CD14-positive monocyte (primary cell): Measurements from ENCODE around the gene RNASE13. TPM values are rescaled to one million over a fixed set of nuclear protein-coding genes. Genes with fewer than 3 reads are reported as not detected.
A peak's percentile ranks its signal among the peaks of the same experiment; 100 is the strongest.

Experiments
- DNase-seq, 3 donors: peaks; one replicate each; pipeline ENCODE4 v3.0.0-alpha.2; 2011 to 2022
- H2AFZ ChIP-seq: 2 replicates; pipeline ENCODE4 v1.6.0; 2012; ENCODE audit warnings: mild to moderate bottlenecking, low read depth, low read length, inconsistent platforms; ENCODE audit not compliant: insufficient read depth, poor library complexity, severe bottlenecking
- H3K27ac ChIP-seq, 2 donors: 1 replicate in 1 of 2; 2 replicates in 1 of 2; pipeline ENCODE4 v1.5.1; 2012 to 2013; ENCODE audit warnings: low read length in 2 of 2, control low read depth in 1 of 2, inconsistent platforms in 1 of 2, low read depth in 1 of 2, mild to moderate bottlenecking in 1 of 2
- H3K27me3 ChIP-seq, 2 donors: one replicate each; pipeline versions ENCODE4 v1.6.0 to v1.6.1; 2011 to 2013; ENCODE audit warnings: low read length in 2 of 2; ENCODE audit not compliant: control insufficient read depth in 2 of 2, insufficient read depth in 2 of 2
- H3K36me3 ChIP-seq, 2 donors: replicated peaks in 1 of 2; 1 replicate in 1 of 2; 2 replicates in 1 of 2; pipeline versions ENCODE4 v1.5.1 to v1.6.1; 2012 to 2013; ENCODE audit warnings: low read length in 2 of 2, control low read depth in 1 of 2, inconsistent platforms in 1 of 2, mild to moderate bottlenecking in 1 of 2; ENCODE audit not compliant: insufficient read depth in 2 of 2, control insufficient read depth in 1 of 2
- H3K4me1 ChIP-seq, 2 donors: 1 replicate in 1 of 2; 2 replicates in 1 of 2; pipeline versions ENCODE4 v1.5.1 to v1.6.1; 2012 to 2013; ENCODE audit warnings: low read length in 2 of 2, control low read depth in 1 of 2, inconsistent platforms in 1 of 2, mild to moderate bottlenecking in 1 of 2, moderate library complexity in 1 of 2; ENCODE audit not compliant: insufficient read depth in 2 of 2, control insufficient read depth in 1 of 2
- H3K4me2 ChIP-seq: replicated peaks from 2 replicates; pipeline ENCODE3; 2012; ENCODE audit warnings: low read length, moderate library complexity, mild to moderate bottlenecking; ENCODE audit not compliant: poor library complexity, severe bottlenecking; ENCODE audit errors: extremely low read depth
- H3K4me3 ChIP-seq, 3 experiments: fragments of 200-600 bp in 1 of 3; sonication (generic) in 1 of 3; replicated peaks in 1 of 3; 1 replicate in 2 of 3; 2 replicates in 1 of 3; pipeline ENCODE4 v1.5.1; 2011 to 2013; ENCODE audit warnings: low read length in 3 of 3, mild to moderate bottlenecking in 3 of 3, control low read depth in 2 of 3, low read depth in 2 of 3, inconsistent platforms in 1 of 3, moderate library complexity in 1 of 3
- H3K79me2 ChIP-seq: 2 replicates; pipeline ENCODE4 v1.6.0; 2012; ENCODE audit warnings: mild to moderate bottlenecking, control low read depth, inconsistent platforms, low read length, moderate library complexity; ENCODE audit not compliant: insufficient read depth
- H3K9ac ChIP-seq: 2 replicates; pipeline ENCODE4 v1.6.0; 2017; ENCODE audit warnings: low read length, mild to moderate bottlenecking; ENCODE audit not compliant: insufficient read depth, poor library complexity, severe bottlenecking
- H3K9me3 ChIP-seq, 2 donors: replicated peaks in 1 of 2; 1 replicate in 1 of 2; 2 replicates in 1 of 2; pipeline versions ENCODE4 v1.5.1 to v1.6.1; 2012 to 2013; ENCODE audit warnings: low read length in 2 of 2, control low read depth in 1 of 2; ENCODE audit not compliant: control insufficient read depth in 1 of 2, insufficient read depth in 1 of 2
- H4K20me1 ChIP-seq: 2 replicates; pipeline ENCODE4 v1.6.0; 2012; ENCODE audit warnings: mild to moderate bottlenecking, low read length, control low read depth, moderate library complexity; ENCODE audit not compliant: insufficient read depth
- H3K27ac Mint-ChIP-seq, 7 donors: one replicate each; pipeline ENCODE4 v1.8.0; 2020; ENCODE audit warnings: mild to moderate bottlenecking in 7 of 7, mixed read lengths in 7 of 7, moderate library complexity in 6 of 7, inconsistent platforms in 2 of 7
- H3K27me3 Mint-ChIP-seq, 3 donors: one replicate each; pipeline ENCODE4 v1.8.0; 2021 to 2022; ENCODE audit warnings: low read depth in 3 of 3, mild to moderate bottlenecking in 3 of 3, mixed read lengths in 3 of 3, moderate library complexity in 3 of 3, inconsistent platforms in 1 of 3
- H3K36me3 Mint-ChIP-seq, 2 donors: one replicate each; pipeline ENCODE4 v1.8.0; 2020; ENCODE audit warnings: mixed read lengths in 2 of 2, inconsistent platforms in 1 of 2, mild to moderate bottlenecking in 1 of 2
- H3K4me1 Mint-ChIP-seq: one replicate; pipeline ENCODE4 v1.8.0; 2020; ENCODE audit warnings: mild to moderate bottlenecking, mixed read lengths
- H3K4me3 Mint-ChIP-seq, 2 donors: one replicate each; pipeline ENCODE4 v1.8.0; 2020; ENCODE audit warnings: mild to moderate bottlenecking in 2 of 2, mixed read lengths in 2 of 2, moderate library complexity in 1 of 2
- H3K9me3 Mint-ChIP-seq, 7 donors: one replicate each; pipeline ENCODE4 v1.8.0; 2020 to 2022; ENCODE audit warnings: mixed read lengths in 7 of 7, mild to moderate bottlenecking in 6 of 7, moderate library complexity in 6 of 7, inconsistent platforms in 2 of 7
- CTCF ChIP-seq: fragments of 200-600 bp; IDR thresholded peaks from one replicate; pipeline ENCODE4 v1.8.0; 2022; ENCODE audit warnings: antibody characterized with exemption, mild to moderate bottlenecking
- WGBS: methylation state at CpG from one replicate; pipeline ENCODE4 v1.1.5; 2013; ENCODE audit warnings: missing lambda C conversion rate; ENCODE audit not compliant: insufficient coverage; 5-methylcytosine and 5-hydroxymethylcytosine counted together
- intact Hi-C, 2 donors: fragments of 100-400 bp; cut with micrococcal nuclease; formaldehyde crosslinking; loops; one replicate each; pipeline versions ENCODE4 v1.15.0 to v1.15.1; 2023
- polyA plus RNA-seq, 3 donors: library from polyadenylated mRNA; depleted of rRNA in 1 of 3; unstranded in 2 of 3; stranded (reverse) in 1 of 3; fragments of 300-500 nt in 2 of 3; fragments of >200 nt in 1 of 3; fragmentation: Illumina TruSeq in 2 of 3; gene quantifications; 1 replicate in 2 of 3; 2 replicates in 1 of 3; pipeline ENCODE4 v1.2.3, GENCODE V29; 2012 to 2021

The RNASE13 gene
- polyA plus RNA-seq, 3 donors = 0.39 TPM; not detected in 2

- DNase-seq = no peak
- WGBS = 76% methylated on average over 2 of the region's 4 CpGs
- H3K27ac Mint-ChIP-seq = no peak overlapping the region
These were observed 35.0 kb downstream of the RNASE13 start for GRCh38 chr14:20999591-20999990.

GRCh38 chr14:20998674-20999366 is 35.8 kb downstream of the RNASE13 start, which contains the start of gene SLC39A2:
TSS of gene SLC39A2 (plus strand) at chr14:20999293. CDS start at chr14:20999447, 154 bp downstream.
- H2AFZ ChIP-seq = no peak within 1 kb of the TSS
- no peak for DNase-seq
- intact Hi-C loops = no loop called here
- H3K9me3 ChIP-seq = no peaks in the 10 kb centered on the region
- peaks cover 36 to 38% of the 10 kb centered on the region in 2 donors for H3K36me3 ChIP-seq
- no peaks in the 10 kb centered on the region for H3K4me1 ChIP-seq
- peaks cover 0 to 3% (median 0%) of the 10 kb centered on the region in 3 donors for H3K27me3 Mint-ChIP-seq
- no peak within 1 kb of the TSS for H3K27ac ChIP-seq
- no peak within 1 kb of the TSS for H3K4me3 Mint-ChIP-seq
- H3K27me3 ChIP-seq = no peaks in the 10 kb centered on the region
- H3K9ac ChIP-seq = no peak within 1 kb of the TSS
- H4K20me1 ChIP-seq = no peaks in the 10 kb centered on the region
- WGBS = 78% methylated on average over 1 of the region's 6 CpGs
- no peaks in the 10 kb centered on the region for H3K79me2 ChIP-seq
- peaks cover 0 to 1% (median 0%) of the 10 kb centered on the region in 7 donors for H3K9me3 Mint-ChIP-seq
- no peak for TF ChIP-seq CTCF
- H3K4me2 ChIP-seq = no peak within 1 kb of the TSS
- H3K4me3 ChIP-seq = no peak within 1 kb of the TSS
- H3K36me3 Mint-ChIP-seq = peaks cover 36 to 39% of the 10 kb centered on the region in 2 donors
- peak within 1 kb of the TSS in 1 of 7 donors; percentile 24 for H3K27ac Mint-ChIP-seq
- no peaks in the 10 kb centered on the region for H3K4me1 Mint-ChIP-seq

More at GRCh38 chr14:20999591-20999990, 35.0 kb downstream of the RNASE13 start:
- Histone ChIP-seq H3K79me2 (no peaks in the 10 kb centered on the region), H2AFZ (no peak overlapping the region), H3K9ac (no peak overlapping the region), H3K4me2 (no peak overlapping the region), H3K27ac (no peak overlapping the region), H4K20me1 (no peaks in the 10 kb centered on the region), H3K27me3 (no peaks in the 10 kb centered on the region), H3K9me3 (no peaks in the 10 kb centered on the region), H3K36me3 (peaks cover 28 to 31% of the 10 kb centered on the region in 2 donors), H3K4me3 (no peak overlapping the region), H3K4me1 (no peaks in the 10 kb centered on the region)
- H3K9me3 Mint-ChIP-seq = peaks cover 0 to 1% (median 0%) of the 10 kb centered on the region in 7 donors
- peaks cover 0 to 4% (median 0%) of the 10 kb centered on the region in 3 donors for H3K27me3 Mint-ChIP-seq
- H3K4me1 Mint-ChIP-seq = no peaks in the 10 kb centered on the region
- intact Hi-C loops = no loop called here
- H3K4me3 Mint-ChIP-seq = no peak overlapping the region
- H3K36me3 Mint-ChIP-seq = peaks cover 28 to 32% of the 10 kb centered on the region in 2 donors
- TF ChIP-seq CTCF = no peak
